Endometrial microvascular endothelial cells (primary cell): Measurements from ENCODE around the gene TREML1. TPM values are rescaled to one million over a fixed set of nuclear protein-coding genes. Genes with fewer than 3 reads are reported as not detected.
"Not testable (repeated sequence)": the region's sequence is repeated elsewhere in the genome, so short reads cannot be mapped to it uniquely, and the experiment has no call there.

Source experiments
- in situ Hi-C: cut with HindIII; loops from 2 replicates; pipeline ENCODE4 v1.10.0; 2017; ENCODE audit warnings: low sequenced_read_pairs, low pct_unique_long_range_greater_than_20kb; ENCODE audit errors: inconsistent ontology term
- total RNA-seq: library from RNA; depleted of rRNA; stranded (reverse); fragments of >200 nt; gene quantifications from one replicate; pipeline ENCODE4 v1.2.3, GENCODE V29; 2015; ENCODE audit errors: inconsistent ontology term

Gene TREML1
- not detected for total RNA-seq

- in situ Hi-C loops: no loop called here
These were observed at the start of gene TREML1 for GRCh38 chr6:41153992-41154625. TSS of gene TREML1 (minus strand) at chr6:41154347. CDS start at chr6:41154288, 59 bp downstream.

GRCh38 chr6:41201764-41202173 is 47.6 kb upstream of the TREML1 start:
- in situ Hi-C loops: no loop called here

GRCh38 chr6:41200901-41201763 is 47.0 kb upstream of the TREML1 start, which contains the start of gene TREML2:
TSS of gene TREML2 (minus strand) at chr6:41201149. CDS start at chr6:41201008, 141 bp downstream.
- in situ Hi-C loops: no loop called here

GRCh38 chr6:41200296-41200900 is 46.3 kb upstream of the TREML1 start:
- in situ Hi-C loops: no loop called here

GRCh38 chr6:41199552-41200246 is 45.6 kb upstream of the TREML1 start:
- in situ Hi-C loops: no loop called here

- in situ Hi-C loops: no loop called here
These were observed 43.1 kb upstream of the TREML1 start for GRCh38 chr6:41197234-41197633.

GRCh38 chr6:41194386-41194785 is 40.2 kb upstream of the TREML1 start:
- in situ Hi-C loops: no loop called here

GRCh38 chr6:41193884-41194283 is 39.7 kb upstream of the TREML1 start:
- in situ Hi-C loops: no loop called here

- in situ Hi-C loops: no loop called here
These were observed 39.1 kb upstream of the TREML1 start for GRCh38 chr6:41193171-41193734.

GRCh38 chr6:41191569-41191968 is 37.4 kb upstream of the TREML1 start:
- in situ Hi-C loops: no loop called here

- in situ Hi-C loops: no loop called here
These were observed 36.6 kb upstream of the TREML1 start for GRCh38 chr6:41190791-41191190.

- in situ Hi-C loops: no loop called here
These were observed 35.8 kb upstream of the TREML1 start for GRCh38 chr6:41189967-41190366.

GRCh38 chr6:41189046-41189445 is 34.9 kb upstream of the TREML1 start:
- in situ Hi-C loops: not testable (repeated sequence)

- in situ Hi-C loops: no loop called here
These were observed 34.1 kb upstream of the TREML1 start for GRCh38 chr6:41187924-41188886.

- in situ Hi-C loops: no loop called here
These were observed 31.9 kb upstream of the TREML1 start for GRCh38 chr6:41186031-41186562.

- in situ Hi-C loops: no loop called here
These were observed 30.6 kb upstream of the TREML1 start for GRCh38 chr6:41184761-41185160.
